GM13976 (cell line): ENCODE measurements around the gene CIB2.

Experiments
- DNase-seq: peaks from one replicate; pipeline ENCODE4 v3.0.0; 2012; ENCODE audit warnings: low spot score
- in situ Hi-C: fragments of 300-500 bp; cut with MboI; formaldehyde crosslinking; loops from one replicate; pipeline ENCODE4 v1.12.0; 2022; ENCODE audit warnings: low sequenced_read_pairs, mixed read lengths, inconsistent platforms; ENCODE audit not compliant: unreplicated experiment
- TF ChIP-seq, protein P1 (sequence below): IDR thresholded peaks from 2 replicates; pipeline ENCODE4 v1.5.1; 2012; ENCODE audit warnings: borderline replicate concordance, mild to moderate bottlenecking; ENCODE audit not compliant: insufficient read depth; ENCODE audit errors: extremely low read depth, missing control alignments, control extremely low read depth

Gene CIB2

DNA sequence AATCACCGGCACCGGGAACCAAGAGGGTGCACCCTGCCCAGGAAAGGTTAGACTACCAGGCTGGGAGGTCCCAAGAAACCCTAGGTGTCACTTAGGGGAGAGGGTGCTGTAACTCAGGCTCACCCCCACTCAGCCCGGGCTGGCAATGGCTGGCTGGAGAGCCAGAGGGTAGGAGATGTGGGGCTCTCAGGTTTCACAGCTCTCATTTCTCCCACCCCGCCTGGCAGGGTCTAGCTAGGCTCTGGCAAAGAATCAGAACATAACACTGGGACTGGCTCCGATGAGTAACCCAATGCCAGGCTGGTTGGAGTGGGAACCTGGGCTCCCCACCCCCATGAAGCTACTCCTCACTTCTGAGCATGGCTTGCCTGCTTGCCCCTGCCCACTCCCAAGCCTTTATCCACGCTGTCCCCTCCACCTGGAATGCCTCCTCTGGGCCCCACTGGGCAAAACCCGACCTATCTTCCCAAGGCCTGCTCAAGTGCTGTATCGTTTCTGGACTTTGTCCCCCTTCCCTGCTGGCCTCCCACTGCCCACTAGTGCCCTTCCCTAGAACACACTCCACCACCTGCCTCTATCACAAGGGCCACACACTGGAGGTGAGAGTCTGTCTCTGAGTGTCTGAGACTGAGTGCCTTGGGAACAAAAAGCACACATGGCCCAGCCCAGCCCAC, 2.0 kb downstream of the CIB2 start:
- TF ChIP-seq, protein P1, sequence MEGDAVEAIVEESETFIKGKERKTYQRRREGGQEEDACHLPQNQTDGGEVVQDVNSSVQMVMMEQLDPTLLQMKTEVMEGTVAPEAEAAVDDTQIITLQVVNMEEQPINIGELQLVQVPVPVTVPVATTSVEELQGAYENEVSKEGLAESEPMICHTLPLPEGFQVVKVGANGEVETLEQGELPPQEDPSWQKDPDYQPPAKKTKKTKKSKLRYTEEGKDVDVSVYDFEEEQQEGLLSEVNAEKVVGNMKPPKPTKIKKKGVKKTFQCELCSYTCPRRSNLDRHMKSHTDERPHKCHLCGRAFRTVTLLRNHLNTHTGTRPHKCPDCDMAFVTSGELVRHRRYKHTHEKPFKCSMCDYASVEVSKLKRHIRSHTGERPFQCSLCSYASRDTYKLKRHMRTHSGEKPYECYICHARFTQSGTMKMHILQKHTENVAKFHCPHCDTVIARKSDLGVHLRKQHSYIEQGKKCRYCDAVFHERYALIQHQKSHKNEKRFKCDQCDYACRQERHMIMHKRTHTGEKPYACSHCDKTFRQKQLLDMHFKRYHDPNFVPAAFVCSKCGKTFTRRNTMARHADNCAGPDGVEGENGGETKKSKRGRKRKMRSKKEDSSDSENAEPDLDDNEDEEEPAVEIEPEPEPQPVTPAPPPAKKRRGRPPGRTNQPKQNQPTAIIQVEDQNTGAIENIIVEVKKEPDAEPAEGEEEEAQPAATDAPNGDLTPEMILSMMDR, result no peak
- DNase-seq, result no peak
- in situ Hi-C loops, result no loop called here

- in situ Hi-C loops, result no loop called here
- DNase-seq, result no peak
- TF ChIP-seq, protein P1, result no peak
These were observed 3.4 kb downstream of the CIB2 start for GRCh38 chr15:78127882-78128281.

GRCh38 chr15:78125267-78125666, 6.0 kb downstream of the CIB2 start:
- TF ChIP-seq, protein P1, result no peak
- DNase-seq, result peak; percentile 2
- in situ Hi-C loops, result no loop called here

- in situ Hi-C loops, result no loop called here
- no peak for DNase-seq
These were observed 10.7 kb downstream of the CIB2 start for GRCh38 chr15:78120523-78120922.

GRCh38 chr15:78112551-78112950, 18.7 kb downstream of the CIB2 start:
- in situ Hi-C loops, result loop anchor here (5.0 to 10.0 kb wide), 2 partner anchors 85 to 132 kb away; no protein-coding TSS in a partner anchor
- DNase-seq, result no peak
- TF ChIP-seq, protein P1, result no peak

More at GRCh38 chr15:78120523-78120922, 10.7 kb downstream of the CIB2 start:
- TF ChIP-seq, protein P1, result no peak

DNA sequence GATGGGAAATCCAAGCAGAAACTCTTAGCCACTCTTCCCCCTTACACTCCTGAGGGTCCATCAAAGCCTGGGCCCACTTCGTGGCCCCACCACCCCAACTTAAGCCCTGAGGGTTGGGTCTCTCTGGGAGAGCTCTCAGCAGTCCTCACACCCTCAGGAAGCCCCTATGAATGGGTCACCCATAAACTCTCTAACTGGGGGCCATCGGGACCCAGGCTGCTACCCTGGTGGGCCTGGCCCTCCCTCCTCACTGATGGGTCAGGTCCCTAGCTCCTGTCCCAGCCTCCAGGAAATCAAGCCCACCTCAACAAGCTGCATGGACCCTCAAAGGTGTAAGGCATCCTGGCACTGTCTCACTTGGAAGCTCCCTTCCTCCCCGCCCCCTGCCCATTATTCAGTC, 19.5 kb downstream of the CIB2 start:
- TF ChIP-seq, protein P1, result no peak
- in situ Hi-C loops, result loop anchor here (5.0 to 10.0 kb wide), 2 partner anchors 86 to 133 kb away; no protein-coding TSS in a partner anchor
- DNase-seq, result no peak

DNA sequence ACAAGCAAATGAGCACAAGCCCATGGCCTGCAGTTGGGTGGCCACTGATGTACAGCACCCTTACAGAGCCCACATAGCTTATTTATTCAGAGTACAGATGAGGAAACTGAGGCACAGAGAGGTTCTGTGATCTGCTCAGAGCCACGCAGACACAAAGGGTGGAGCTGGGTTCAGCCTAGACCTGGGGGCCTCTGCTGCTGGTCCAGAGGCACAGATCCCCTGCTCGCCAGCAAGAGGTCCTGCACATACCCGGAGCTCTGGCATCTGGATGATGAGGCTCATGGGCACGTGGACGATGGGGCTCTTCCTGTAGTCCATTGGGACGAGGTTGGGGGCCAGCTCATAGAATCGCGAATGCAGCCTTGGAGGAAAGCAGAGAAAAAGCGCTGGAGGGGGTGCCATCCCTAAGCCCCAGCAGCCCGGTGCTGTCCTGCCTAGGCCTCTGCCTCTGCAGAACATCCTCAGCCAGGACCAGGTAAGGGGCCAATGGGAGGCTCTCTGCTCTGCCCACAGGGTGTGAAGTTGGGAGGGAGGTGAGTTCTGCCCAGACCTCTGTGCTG, 20.2 kb downstream of the CIB2 start:
- no peak for DNase-seq
- TF ChIP-seq, protein P1, result no peak
- in situ Hi-C loops, result loop anchor here (5.0 to 10.0 kb wide), 2 partner anchors 86 to 134 kb away; no protein-coding TSS in a partner anchor
